ENCODE measurements around the gene GRID2.

GRCh38 chr4:93771640-93772411 lies 1468.1 kb downstream of the GRID2 start:
- TF ChIP-seq CTCF (IDR thresholded peaks at IDR 0.05), result no peak
- TF ChIP-seq POLR2A (IDR thresholded peaks at IDR 0.05), result no peak
- TF ChIP-seq EP300 (IDR thresholded peaks at IDR 0.05), result no peak

All from stomach (tissue), 4 donors.